GM21423 (cell line): Measurements from ENCODE around the gene GDF11.

Source experiments
- ATAC-seq: cut with Tn5 transposase; IDR thresholded peaks from one replicate; pipeline ENCODE4 v1.9.1; 2021; ENCODE audit warnings: mild to moderate bottlenecking, moderate library complexity; ENCODE audit not compliant: unreplicated experiment

The GDF11 gene

DNA sequence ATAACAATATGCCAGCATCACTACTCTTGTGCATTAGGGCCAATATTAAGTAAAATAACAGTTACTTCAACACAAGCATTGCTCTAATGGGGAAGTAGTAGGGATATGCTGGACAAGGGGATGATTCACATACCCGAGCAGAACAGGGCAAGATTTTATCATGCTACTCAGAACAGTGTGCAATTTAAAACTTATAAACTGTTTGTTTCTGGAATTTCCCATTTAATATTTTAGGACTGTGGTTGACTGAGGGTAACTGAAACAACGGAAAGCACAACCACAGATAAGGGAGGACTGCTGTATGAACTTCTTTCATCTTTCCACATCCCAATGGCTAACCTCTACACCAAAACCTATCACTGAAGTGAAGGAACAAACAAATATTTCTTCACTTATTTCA lies 37.8 kb downstream of the GDF11 start:
- ATAC-seq, result no peak

DNA sequence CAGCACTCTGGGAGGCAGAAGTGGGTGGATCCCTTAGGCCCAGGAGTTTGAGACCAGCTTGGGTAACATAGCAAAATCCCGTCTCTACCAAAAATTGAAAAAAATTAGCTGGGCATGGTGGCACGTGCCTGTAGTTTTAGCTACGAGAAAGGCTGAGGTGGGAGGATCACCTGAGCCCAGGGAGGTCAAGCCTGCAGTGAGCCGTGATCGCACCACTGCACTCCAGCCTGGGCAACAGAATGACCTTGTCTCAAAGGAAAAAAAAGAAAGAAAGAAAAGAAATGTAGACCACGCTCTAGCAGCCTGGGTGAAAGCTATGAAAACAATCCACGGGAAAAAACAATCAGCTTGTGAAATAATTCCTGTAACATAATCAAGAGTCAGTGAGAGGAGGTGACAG lies 45.6 kb downstream of the GDF11 start:
- no peak for ATAC-seq

DNA sequence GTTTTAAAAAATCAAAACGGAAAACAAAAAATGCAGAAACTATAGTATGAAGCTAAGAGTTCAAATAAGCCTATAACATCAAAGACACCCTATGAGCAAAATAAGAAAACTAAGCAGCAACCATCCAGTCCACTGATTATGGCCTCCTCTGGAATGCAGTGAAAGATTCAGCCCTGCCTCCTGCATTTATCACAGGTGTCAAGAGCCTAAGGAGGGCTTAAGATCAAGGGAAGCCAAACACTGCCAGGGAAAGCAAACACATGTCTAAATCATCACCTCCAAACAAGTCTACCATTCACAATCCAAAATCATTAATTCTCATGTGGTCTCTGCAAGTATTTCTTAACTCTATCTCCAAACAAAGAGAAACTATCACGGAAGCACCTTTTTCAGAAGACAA lies 46.2 kb downstream of the GDF11 start:
- ATAC-seq, result no peak

DNA sequence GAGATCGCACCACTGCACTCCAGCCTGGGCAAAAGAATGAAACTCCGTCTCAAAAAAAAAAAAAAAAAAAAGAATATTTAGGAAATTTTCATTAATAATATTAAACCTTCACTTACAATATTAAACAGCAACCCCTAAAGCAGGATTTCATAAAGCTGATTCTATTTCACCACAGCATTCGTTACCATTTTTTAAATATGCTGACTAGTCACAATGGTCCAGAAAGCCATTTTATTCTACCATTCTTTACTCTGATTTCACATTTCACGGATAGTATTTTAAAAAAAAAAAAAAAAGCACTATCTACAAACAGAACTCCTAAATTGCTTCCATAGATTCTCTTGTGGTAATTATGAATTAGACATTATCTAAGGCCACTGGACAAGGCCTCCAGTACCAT lies 47.0 kb downstream of the GDF11 start:
- ATAC-seq, result no peak

DNA sequence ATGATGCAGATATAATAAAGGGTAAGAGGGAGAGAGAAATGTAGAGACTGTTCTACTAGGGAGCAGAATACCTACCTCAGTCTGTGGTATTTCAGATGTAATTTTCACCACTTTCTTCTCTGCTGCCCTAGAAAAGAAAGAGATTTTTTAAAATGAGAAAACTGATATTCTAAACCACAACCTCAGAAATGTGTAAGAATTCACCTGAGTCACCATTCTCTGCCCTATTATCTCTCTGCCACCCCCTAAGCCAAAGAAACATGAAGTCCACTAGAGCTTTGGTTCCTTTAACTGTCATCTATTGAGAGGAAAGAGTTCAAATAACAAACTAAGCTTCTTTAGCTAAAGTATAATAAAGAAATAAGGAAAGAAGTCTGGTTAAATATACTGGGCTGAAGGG lies 53.0 kb downstream of the GDF11 start:
- ATAC-seq, result no peak

DNA sequence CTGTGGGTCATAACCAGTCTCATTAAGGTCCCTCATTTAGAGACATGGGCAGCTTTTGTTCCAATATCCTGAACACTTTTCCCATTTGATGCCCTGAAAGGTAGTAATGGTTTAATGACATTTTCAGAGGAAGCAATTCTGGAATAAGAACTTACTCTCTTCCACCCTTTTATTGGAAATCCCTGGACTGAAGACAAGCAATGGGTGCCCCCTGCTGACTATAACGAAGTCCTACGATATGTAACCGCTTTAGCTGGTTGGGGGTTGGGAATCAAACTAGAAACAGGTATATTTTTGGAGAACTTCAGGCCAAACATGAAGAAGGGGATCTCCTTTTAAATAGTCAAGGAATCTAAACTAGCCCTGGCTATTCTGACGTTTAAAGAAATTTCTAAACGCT lies 54.1 kb downstream of the GDF11 start:
- no peak for ATAC-seq

DNA sequence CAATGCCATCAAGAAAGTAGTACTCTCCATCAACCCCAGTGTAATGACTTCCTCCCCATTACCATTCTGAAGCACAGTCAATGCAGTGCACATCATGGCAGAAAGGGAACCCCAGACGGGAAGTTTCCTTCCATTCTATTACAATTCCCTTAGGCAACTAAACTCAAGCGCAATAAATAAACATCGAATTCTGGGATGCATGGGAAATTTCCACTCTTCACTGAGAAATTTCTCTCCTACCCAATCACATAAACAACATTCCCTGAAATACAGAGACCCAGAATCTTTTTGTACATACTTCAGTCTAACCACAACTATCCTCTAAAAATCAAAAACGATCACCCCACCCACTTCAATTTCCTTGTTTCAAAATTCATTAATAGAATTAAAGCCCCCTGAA lies 54.6 kb downstream of the GDF11 start:
- no peak for ATAC-seq
